PC-3 (cell line): ENCODE data around the gene PMP22. TPM values are rescaled to one million over a fixed set of nuclear protein-coding genes. Genes with fewer than 3 reads are reported as not detected.

Source experiments
- ATAC-seq: fragments of 200-7000 bp; cut with Tn5 transposase; 2 replicates; pipeline ENCODE4 v1.9.1; 2020; ENCODE audit warnings: mild to moderate bottlenecking, moderate library complexity
- BruUV-seq: library from RNA; stranded (reverse); fragments of 400-500 nt; replicated peaks from 2 replicates; lab custom pipeline; 2021; lab: Mats Ljungman, UMichigan
- CTCF ChIA-PET: fragments of 300-600 bp; sonication (Branson Sonifier 250); formaldehyde crosslinking; loops from one replicate; lab custom pipeline; 2022; ENCODE audit warnings: antibody characterized with exemption; lab: Charles Lee
- POLR2A ChIA-PET: fragments of 300-600 bp; sonication (Branson Sonifier 250); formaldehyde crosslinking; loops from one replicate; lab custom pipeline; 2022; ENCODE audit warnings: antibody characterized with exemption; ENCODE audit not compliant: unreplicated experiment; lab: Charles Lee
- DNase-seq: peaks from one replicate; pipeline ENCODE4 v3.0.0-alpha.2; 2015
- H2AFZ ChIP-seq: fragments of 300-600 bp; sonication (generic); 2 replicates; pipeline ENCODE4 v1.6.0; 2016; ENCODE audit warnings: antibody characterized with exemption, low read length
- H3F3A ChIP-seq: fragments of 300-600 bp; sonication (generic); one replicate; pipeline ENCODE4 v1.6.0; 2017; ENCODE audit warnings: antibody characterized with exemption, low read length, control low read depth, mild to moderate bottlenecking; ENCODE audit not compliant: unreplicated experiment
- H3K27ac ChIP-seq: fragments of 300-600 bp; sonication (generic); 2 replicates; pipeline ENCODE4 v1.5.1; 2016; ENCODE audit warnings: mild to moderate bottlenecking, low read length
- H3K27me3 ChIP-seq: fragments of 300-600 bp; sonication (generic); 2 replicates; pipeline ENCODE4 v1.6.1; 2016; ENCODE audit warnings: low read length, mixed read lengths
- H3K36me3 ChIP-seq: fragments of 300-600 bp; sonication (generic); 2 replicates; pipeline ENCODE4 v1.6.1; 2016; ENCODE audit warnings: low read depth, mixed run types, low read length, mixed read lengths
- H3K4me1 ChIP-seq: fragments of 300-600 bp; sonication (generic); 2 replicates; pipeline ENCODE4 v1.5.1; 2016; ENCODE audit warnings: low read length; ENCODE audit not compliant: insufficient read depth
- H3K4me2 ChIP-seq: fragments of 300-600 bp; sonication (generic); 2 replicates; pipeline ENCODE4 v1.6.0; 2016; ENCODE audit warnings: low read length
- H3K4me3 ChIP-seq: fragments of 300-600 bp; sonication (generic); 2 replicates; pipeline ENCODE4 v1.5.1; 2016; ENCODE audit warnings: mild to moderate bottlenecking, low read length, mixed read lengths
- H3K79me2 ChIP-seq: fragments of 300-600 bp; sonication (generic); 2 replicates; pipeline ENCODE4 v1.6.1; 2017; ENCODE audit warnings: low read length, mixed read lengths
- H3K9ac ChIP-seq: fragments of 300-600 bp; sonication (generic); 2 replicates; pipeline ENCODE4 v1.6.0; 2016; ENCODE audit warnings: mild to moderate bottlenecking, low read length
- H3K9me2 ChIP-seq: fragments of 300-600 bp; sonication (generic); replicated peaks from 2 replicates; pipeline ENCODE4 v1.6.1; 2016; ENCODE audit warnings: mixed run types, low read length, mixed read lengths
- H3K9me3 ChIP-seq: fragments of 300-600 bp; sonication (generic); 2 replicates; pipeline ENCODE4 v1.6.1; 2016; ENCODE audit warnings: low read length, mixed read lengths
- H4K20me1 ChIP-seq: fragments of 300-600 bp; sonication (generic); 2 replicates; pipeline ENCODE4 v1.6.1; 2016; ENCODE audit warnings: low read length, mixed read lengths
- CTCF ChIP-seq: fragments of 300-600 bp; sonication (generic); conservative IDR thresholded peaks from 2 replicates; pipeline ENCODE4 v1.5.1; 2017; ENCODE audit warnings: antibody characterized with exemption, low read depth, mild to moderate bottlenecking, low read length
- EZH2 ChIP-seq: fragments of 300-600 bp; sonication (generic); IDR thresholded peaks from one replicate; pipeline ENCODE4 v1.6.1; 2017; ENCODE audit warnings: antibody characterized with exemption, mild to moderate bottlenecking, low read length; ENCODE audit not compliant: unreplicated experiment
- EZH2phosphoT487 ChIP-seq: fragments of 300-600 bp; sonication (generic); IDR thresholded peaks from 2 replicates; pipeline ENCODE4 v1.6.1; 2018; ENCODE audit warnings: mild to moderate bottlenecking, antibody characterized with exemption, low read length, borderline replicate concordance
- intact Hi-C: fragments of 100-400 bp; cut with micrococcal nuclease; formaldehyde crosslinking; loops from 2 replicates; pipeline ENCODE4 v1.9.0; 2023
- total RNA-seq: library from RNA; depleted of rRNA; stranded (reverse); fragments of >200 nt; gene quantifications from 2 replicates; pipeline ENCODE4 v1.2.3, GENCODE V29; 2014

Gene PMP22
- total RNA-seq, 1 experiment from 2014 or later = 51.0 TPM

- Histone ChIP-seq H2AFZ (peak overlapping the region; percentile 55), H3K27me3 (no peaks in the 10 kb centered on the region), H3K27ac (peak overlapping the region; percentile 96), H4K20me1 (no peaks in the 10 kb centered on the region), H3K4me1 (peaks cover 33% of the 10 kb centered on the region), H3K9me3 (no peaks in the 10 kb centered on the region), H3K4me3 (peak overlapping the region; percentile 57), H3K4me2 (peak overlapping the region; percentile 84), H3K9ac (peak overlapping the region; percentile 85), H3F3A (peaks cover 5% of the 10 kb centered on the region), H3K36me3 (no peaks in the 10 kb centered on the region), H3K9me2 (no peaks in the 10 kb centered on the region), H3K79me2 (no peaks in the 10 kb centered on the region)
- peak; percentile 99 for DNase-seq
- ChIA-PET CTCF (interaction anchor here (0.5 to 1.0 kb wide), 2 partner anchors 16 to 21 kb away, joined by 3 to 5 read pairs; no protein-coding TSS in a partner anchor), POLR2A (no interaction called here)
- no peak for TF ChIP-seq EZH2phosphoT487
- no peak for TF ChIP-seq EZH2
- TF ChIP-seq CTCF = no peak
- ATAC-seq = peak; percentile 90
- intact Hi-C loops = no loop called here
- BruUV-seq = no TSS peak
Measured at GRCh38 chr17:15278924-15279477, 13.9 kb upstream of the PMP22 start.

- Histone ChIP-seq H3K27me3 (no peaks in the 10 kb centered on the region), H3K27ac (peak overlapping the region; percentile 96), H3K9me2 (no peaks in the 10 kb centered on the region), H3K79me2 (no peaks in the 10 kb centered on the region), H3K4me3 (peak overlapping the region; percentile 57), H3K9ac (peak overlapping the region; percentile 85), H3K36me3 (no peaks in the 10 kb centered on the region), H3K9me3 (no peaks in the 10 kb centered on the region), H4K20me1 (no peaks in the 10 kb centered on the region), H3F3A (peaks cover 8% of the 10 kb centered on the region), H2AFZ (peak overlapping the region; percentile 55), H3K4me2 (peak overlapping the region; percentile 84), H3K4me1 (peaks cover 40% of the 10 kb centered on the region)
- TF ChIP-seq EZH2phosphoT487 (no peak), CTCF (no peak), EZH2 (no peak)
- peak; percentile 18 for ATAC-seq
- DNase-seq = peak; percentile 32
- intact Hi-C loops = no loop called here
- ChIA-PET POLR2A (no interaction called here), CTCF (interaction anchor here (0.5 to 1.0 kb wide), 2 partner anchors 16 to 21 kb away, joined by 3 to 5 read pairs; no protein-coding TSS in a partner anchor)
- BruUV-seq = no TSS peak
Measured at GRCh38 chr17:15278380-15278779, 13.3 kb upstream of the PMP22 start.

DNA sequence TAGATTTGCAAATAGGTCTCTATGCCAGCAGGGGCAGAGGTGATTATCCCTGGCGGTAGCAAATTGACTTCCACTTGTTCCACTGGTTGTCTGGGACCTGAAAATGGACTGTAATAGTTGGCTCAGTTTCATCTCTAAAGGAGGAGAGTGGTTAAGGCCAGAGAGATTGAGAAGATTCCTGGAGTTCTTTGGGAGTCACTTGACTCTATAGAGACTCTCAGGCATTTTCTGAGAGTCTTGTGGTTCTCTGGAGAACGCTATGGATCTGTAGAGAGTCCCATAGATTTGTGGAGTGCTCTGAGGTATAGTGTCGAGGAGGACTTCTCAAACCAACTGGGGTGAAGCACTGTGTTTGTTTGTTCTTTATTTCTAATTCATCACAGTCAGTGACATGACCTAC is 8.9 kb upstream of the PMP22 start:
- H3K36me3 ChIP-seq = no peaks in the 10 kb centered on the region
- DNase-seq (no peak), ATAC-seq (no peak)
- peak overlapping the region; percentile 91 for H3K27ac ChIP-seq
- H3F3A ChIP-seq = peaks cover 9% of the 10 kb centered on the region
- H4K20me1 ChIP-seq = no peaks in the 10 kb centered on the region
- ChIA-PET POLR2A (no interaction called here), CTCF (no interaction called here)
- peaks cover 44% of the 10 kb centered on the region for H3K4me1 ChIP-seq
- no peak overlapping the region for H3K4me2 ChIP-seq
- H3K9me3 ChIP-seq = no peaks in the 10 kb centered on the region
- no peak for TF ChIP-seq EZH2
- TF ChIP-seq EZH2phosphoT487 = no peak
- TF ChIP-seq CTCF = no peak
- H3K4me3 ChIP-seq = no peak overlapping the region
- no peaks in the 10 kb centered on the region for H3K9me2 ChIP-seq
- no peaks in the 10 kb centered on the region for H3K79me2 ChIP-seq
- no peak overlapping the region for H2AFZ ChIP-seq
- H3K9ac ChIP-seq = peak overlapping the region; percentile 67
- intact Hi-C loops = no loop called here
- H3K27me3 ChIP-seq = no peaks in the 10 kb centered on the region
- BruUV-seq = no TSS peak
